Mesothelial cell of epicardium (in vitro differentiated cells): ENCODE data around the gene ANO1. TPM values are rescaled to one million over a fixed set of nuclear protein-coding genes. Genes with fewer than 3 reads are reported as not detected.

Source experiments
- DNase-seq, 2 experiments: peaks; one replicate each; pipeline ENCODE4 v3.0.0; 2021; ENCODE audit warnings: low spot score in 2 of 2; ENCODE audit not compliant: unreplicated experiment in 2 of 2
- H3K27ac Mint-ChIP-seq: 2 replicates; pipeline ENCODE4 v1.8.0; 2021; ENCODE audit warnings: mixed read lengths
- H3K27me3 Mint-ChIP-seq: 2 replicates; pipeline ENCODE4 v1.8.0; 2021; ENCODE audit warnings: low read depth, mixed read lengths
- H3K36me3 Mint-ChIP-seq: 2 replicates; pipeline ENCODE4 v1.8.0; 2021; ENCODE audit warnings: mixed read lengths
- H3K4me1 Mint-ChIP-seq: 2 replicates; pipeline ENCODE4 v1.8.0; 2021; ENCODE audit warnings: mixed read lengths
- H3K4me3 Mint-ChIP-seq: 2 replicates; pipeline ENCODE4 v1.8.0; 2021; ENCODE audit warnings: mild to moderate bottlenecking, moderate library complexity, mixed read lengths
- H3K9me3 Mint-ChIP-seq: 2 replicates; pipeline ENCODE4 v1.8.0; 2021; ENCODE audit warnings: mixed read lengths
- CTCF ChIP-seq: fragments of 200-600 bp; sonication (generic); IDR thresholded peaks from one replicate; pipeline ENCODE4 v1.5.0; 2021; ENCODE audit warnings: antibody characterized with exemption; ENCODE audit not compliant: unreplicated experiment
- total RNA-seq: library from RNA; stranded (reverse); gene quantifications from 3 replicates; pipeline ENCODE4 v1.2.1, GENCODE V29; 2021

ANO1 gene
- total RNA-seq, 1 donor from 2014 or later: 37.2 TPM

- Mint-ChIP-seq H3K36me3 (no peaks in the 10 kb centered on the region), H3K27ac (no peak overlapping the region), H3K9me3 (no peaks in the 10 kb centered on the region), H3K4me3 (no peak overlapping the region), H3K27me3 (peaks cover 1% of the 10 kb centered on the region), H3K4me1 (peaks cover 3% of the 10 kb centered on the region)
- no peak for TF ChIP-seq CTCF
- DNase-seq: no peak
Observed at GRCh38 chr11:70159627-70160570, 81.8 kb downstream of the ANO1 start.

DNA sequence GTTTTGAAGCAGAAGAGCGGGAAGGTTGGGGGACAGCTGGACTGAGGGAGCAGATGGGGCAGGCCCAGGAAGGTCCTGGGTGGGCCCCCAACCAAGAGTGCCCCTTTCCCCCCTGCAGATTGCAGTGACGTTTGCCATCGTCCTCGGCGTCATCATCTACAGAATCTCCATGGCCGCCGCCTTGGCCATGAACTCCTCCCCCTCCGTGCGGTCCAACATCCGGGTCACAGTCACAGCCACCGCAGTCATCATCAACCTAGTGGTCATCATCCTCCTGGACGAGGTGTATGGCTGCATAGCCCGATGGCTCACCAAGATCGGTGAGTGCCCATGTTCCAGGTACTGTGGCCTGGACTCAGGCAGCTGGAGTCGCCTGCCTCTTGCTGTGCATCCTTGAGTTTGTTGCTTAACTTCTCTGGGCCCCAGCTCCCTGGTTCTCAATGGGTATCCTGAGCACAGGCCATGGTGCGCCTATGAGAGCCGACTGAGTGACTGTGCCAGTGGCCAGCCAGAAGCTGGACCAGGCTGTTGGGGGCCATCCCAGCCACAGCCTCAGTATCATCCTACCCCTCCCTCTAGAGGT lies 83.0 kb downstream of the ANO1 start:
- Mint-ChIP-seq H3K4me3 (no peak overlapping the region), H3K4me1 (peaks cover 3% of the 10 kb centered on the region), H3K36me3 (no peaks in the 10 kb centered on the region), H3K27ac (no peak overlapping the region), H3K9me3 (no peaks in the 10 kb centered on the region), H3K27me3 (peaks cover 1% of the 10 kb centered on the region)
- DNase-seq: no peak
- TF ChIP-seq CTCF: no peak

DNA sequence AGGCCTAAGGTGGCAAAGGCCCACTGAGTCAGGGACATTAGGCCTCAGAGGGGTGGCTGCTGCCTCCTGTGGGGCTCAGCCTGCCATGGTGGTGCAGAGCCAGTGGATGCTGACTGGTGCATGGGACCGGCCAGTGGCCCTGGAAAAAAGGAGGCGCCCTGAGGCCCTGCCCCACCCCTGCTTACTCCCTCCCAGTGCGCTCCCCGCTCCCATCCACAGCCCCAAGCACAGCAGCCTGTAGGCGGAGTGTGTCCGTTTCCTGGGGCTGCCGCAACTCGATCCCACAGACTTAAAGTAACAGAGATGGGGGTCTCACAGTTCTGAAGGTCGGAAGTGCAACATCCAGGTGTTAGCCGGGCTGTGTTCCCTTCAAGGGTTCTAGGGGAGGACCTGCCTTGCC lies 86.6 kb downstream of the ANO1 start:
- peaks cover 1% of the 10 kb centered on the region for H3K27me3 Mint-ChIP-seq
- TF ChIP-seq CTCF: no peak
- H3K4me3 Mint-ChIP-seq: no peak overlapping the region
- H3K27ac Mint-ChIP-seq: no peak overlapping the region
- H3K4me1 Mint-ChIP-seq: peaks cover 3% of the 10 kb centered on the region
- H3K9me3 Mint-ChIP-seq: no peaks in the 10 kb centered on the region
- DNase-seq: no peak
- H3K36me3 Mint-ChIP-seq: peaks cover 3% of the 10 kb centered on the region

DNA sequence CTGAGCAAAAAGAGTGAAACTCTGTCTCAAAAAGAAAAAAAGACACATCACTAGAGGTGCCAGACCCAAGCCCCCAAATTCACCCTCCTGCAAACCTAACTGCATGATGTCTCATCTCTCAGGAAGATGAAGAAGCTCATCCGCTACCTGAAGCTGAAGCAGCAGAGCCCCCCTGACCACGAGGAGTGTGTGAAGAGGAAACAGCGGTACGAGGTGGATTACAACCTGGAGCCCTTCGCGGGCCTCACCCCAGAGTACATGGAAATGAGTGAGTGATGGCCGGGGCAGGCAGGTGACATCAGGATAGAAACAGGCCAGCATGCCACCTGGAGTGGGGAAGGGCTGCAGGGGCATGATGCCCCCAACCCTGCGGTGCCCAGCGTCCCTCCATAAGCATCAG lies 89.0 kb downstream of the ANO1 start:
- no peaks in the 10 kb centered on the region for H3K9me3 Mint-ChIP-seq
- H3K27me3 Mint-ChIP-seq: peaks cover 1% of the 10 kb centered on the region
- H3K4me1 Mint-ChIP-seq: peaks cover 3% of the 10 kb centered on the region
- no peak overlapping the region for H3K27ac Mint-ChIP-seq
- H3K4me3 Mint-ChIP-seq: no peak overlapping the region
- no peak for DNase-seq
- H3K36me3 Mint-ChIP-seq: peaks cover 3% of the 10 kb centered on the region
- no peak for TF ChIP-seq CTCF

DNA sequence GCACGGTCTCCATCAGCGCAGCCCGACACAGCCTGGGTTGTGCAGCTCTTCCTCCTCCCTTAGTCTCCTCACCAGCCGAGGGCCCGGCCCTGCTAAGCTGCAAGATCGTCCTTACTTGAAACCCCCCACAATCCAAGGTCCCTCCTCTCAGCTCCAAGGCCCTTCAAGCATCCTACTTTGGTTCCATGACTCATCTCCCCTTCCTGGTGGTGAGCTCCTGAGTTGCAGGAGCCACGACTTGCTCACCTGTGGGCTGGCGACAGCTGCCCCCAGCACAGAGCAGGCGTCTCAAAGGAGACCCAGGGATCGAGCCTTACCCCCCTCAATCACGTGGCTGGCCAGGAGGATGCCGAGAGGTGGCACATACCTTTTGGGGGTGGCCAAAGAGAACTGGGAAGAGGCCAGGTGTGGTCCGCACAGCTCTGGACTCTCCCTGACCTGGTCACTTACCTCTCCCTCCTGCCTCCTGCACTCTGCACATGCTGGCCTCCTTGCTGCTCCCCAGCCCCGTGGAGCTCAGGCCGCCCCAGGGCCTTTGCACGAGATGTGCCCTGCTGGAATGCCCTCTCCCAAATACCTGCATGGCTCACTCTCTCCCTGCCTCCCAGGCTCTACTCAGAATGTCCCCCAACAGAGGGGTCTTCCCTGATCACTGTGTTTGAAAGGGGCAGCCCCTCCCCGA lies 89.7 kb downstream of the ANO1 start:
- H3K36me3 Mint-ChIP-seq: peaks cover 3% of the 10 kb centered on the region
- no peaks in the 10 kb centered on the region for H3K9me3 Mint-ChIP-seq
- H3K4me1 Mint-ChIP-seq: peaks cover 3% of the 10 kb centered on the region
- peaks cover 1% of the 10 kb centered on the region for H3K27me3 Mint-ChIP-seq
- H3K4me3 Mint-ChIP-seq: no peak overlapping the region
- H3K27ac Mint-ChIP-seq: no peak overlapping the region
- DNase-seq: no peak
- TF ChIP-seq CTCF: no peak
